ENCODE results near the gene EYA4. TPM values are rescaled to one million over a fixed set of nuclear protein-coding genes. Genes with fewer than 3 reads are reported as not detected.

The EYA4 gene
- total and polyA plus RNA-seq, 3 donors from 2014 or later, result 8.1 to 11.3 (median 10.7) TPM

DNA sequence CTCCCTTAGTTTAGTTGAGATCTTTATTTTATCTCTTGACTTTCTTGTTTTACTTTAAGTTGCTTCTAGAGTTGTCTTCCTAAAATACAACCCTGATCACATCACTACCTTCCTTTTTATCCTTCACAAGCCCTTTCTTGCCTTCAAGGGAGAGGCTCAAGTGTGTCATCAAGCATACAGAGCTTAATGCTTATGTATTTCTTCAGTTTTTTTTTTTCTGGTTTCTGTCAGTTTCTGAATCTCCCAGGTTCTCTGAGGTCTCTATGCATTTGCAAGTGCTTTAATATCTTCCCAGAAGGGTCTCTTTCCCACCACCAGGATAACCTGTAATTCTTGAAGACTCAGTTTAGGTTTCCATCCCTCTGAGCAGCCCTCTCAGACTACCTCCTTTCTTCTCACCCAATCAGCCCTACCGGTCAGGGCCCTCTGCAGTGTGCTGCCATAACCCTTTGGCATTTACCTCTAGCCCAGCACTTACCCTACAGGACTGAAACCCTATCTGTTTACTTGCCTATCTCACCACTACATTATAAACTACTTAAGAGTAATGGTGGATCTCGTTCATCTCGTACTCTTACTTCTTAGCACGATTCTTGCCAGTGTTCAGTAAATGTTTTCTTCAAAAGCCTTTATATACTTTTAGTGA is 36.9 kb downstream of the EYA4 start:
- TF ChIP-seq, protein P1, sequence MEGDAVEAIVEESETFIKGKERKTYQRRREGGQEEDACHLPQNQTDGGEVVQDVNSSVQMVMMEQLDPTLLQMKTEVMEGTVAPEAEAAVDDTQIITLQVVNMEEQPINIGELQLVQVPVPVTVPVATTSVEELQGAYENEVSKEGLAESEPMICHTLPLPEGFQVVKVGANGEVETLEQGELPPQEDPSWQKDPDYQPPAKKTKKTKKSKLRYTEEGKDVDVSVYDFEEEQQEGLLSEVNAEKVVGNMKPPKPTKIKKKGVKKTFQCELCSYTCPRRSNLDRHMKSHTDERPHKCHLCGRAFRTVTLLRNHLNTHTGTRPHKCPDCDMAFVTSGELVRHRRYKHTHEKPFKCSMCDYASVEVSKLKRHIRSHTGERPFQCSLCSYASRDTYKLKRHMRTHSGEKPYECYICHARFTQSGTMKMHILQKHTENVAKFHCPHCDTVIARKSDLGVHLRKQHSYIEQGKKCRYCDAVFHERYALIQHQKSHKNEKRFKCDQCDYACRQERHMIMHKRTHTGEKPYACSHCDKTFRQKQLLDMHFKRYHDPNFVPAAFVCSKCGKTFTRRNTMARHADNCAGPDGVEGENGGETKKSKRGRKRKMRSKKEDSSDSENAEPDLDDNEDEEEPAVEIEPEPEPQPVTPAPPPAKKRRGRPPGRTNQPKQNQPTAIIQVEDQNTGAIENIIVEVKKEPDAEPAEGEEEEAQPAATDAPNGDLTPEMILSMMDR (IDR thresholded peaks at IDR 0.05), result no peak
- no peak for TF ChIP-seq POLR2A (IDR thresholded peaks at IDR 0.05)
- Histone ChIP-seq H3K36me3 (ENCODE audit: low read depth, missing control alignments) (no peaks in the 10 kb centered on the region), H3K4me3 (no peak overlapping the region), H3K4me1 (no peaks in the 10 kb centered on the region), H3K9me3 (no peaks in the 10 kb centered on the region), H3K27me3 (no peaks in the 10 kb centered on the region), H3K27ac (no peak overlapping the region)
- intact Hi-C loops (cut with DNase I; ENCODE audit: low total_unique reads), result no loop called here
- no peak for DNase-seq
- 77 to 82% methylated on average over 4 of the region's 4 CpGs for WGBS, 2 donors

DNA sequence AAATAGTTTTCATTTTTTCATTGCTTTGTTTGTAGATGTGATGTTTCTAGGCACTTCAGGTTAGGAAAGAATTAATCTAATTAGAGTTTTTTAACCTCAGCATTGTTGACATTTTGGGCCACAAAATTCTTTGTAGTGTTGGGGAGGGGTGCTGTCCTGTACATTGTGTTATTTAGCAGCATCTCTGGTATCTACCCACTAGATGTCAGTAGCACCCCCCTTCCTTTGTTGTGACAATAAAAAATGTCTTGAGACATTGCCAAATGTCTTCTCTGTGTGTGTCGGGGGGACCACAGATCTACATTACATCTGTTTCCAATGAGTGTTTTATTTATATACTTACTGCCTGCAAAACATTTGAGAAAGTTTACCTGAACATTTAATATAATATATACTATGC is 45.6 kb downstream of the EYA4 start:
- no peak for DNase-seq
- Histone ChIP-seq H3K27me3 (no peaks in the 10 kb centered on the region), H3K4me1 (no peaks in the 10 kb centered on the region), H3K4me3 (no peak overlapping the region), H3K9me3 (no peaks in the 10 kb centered on the region), H3K27ac (no peak overlapping the region), H3K36me3 (ENCODE audit: low read depth, missing control alignments) (no peaks in the 10 kb centered on the region)
- intact Hi-C loops (cut with DNase I; ENCODE audit: low total_unique reads), result no loop called here
- WGBS, 2 donors, result 0 to 38% methylated on average over 1 of the region's 1 CpG
- TF ChIP-seq POLR2A (IDR thresholded peaks at IDR 0.05), result no peak
- TF ChIP-seq, protein P1 (IDR thresholded peaks at IDR 0.05), result peak in 1 of 3 experiments; percentile 16

DNA sequence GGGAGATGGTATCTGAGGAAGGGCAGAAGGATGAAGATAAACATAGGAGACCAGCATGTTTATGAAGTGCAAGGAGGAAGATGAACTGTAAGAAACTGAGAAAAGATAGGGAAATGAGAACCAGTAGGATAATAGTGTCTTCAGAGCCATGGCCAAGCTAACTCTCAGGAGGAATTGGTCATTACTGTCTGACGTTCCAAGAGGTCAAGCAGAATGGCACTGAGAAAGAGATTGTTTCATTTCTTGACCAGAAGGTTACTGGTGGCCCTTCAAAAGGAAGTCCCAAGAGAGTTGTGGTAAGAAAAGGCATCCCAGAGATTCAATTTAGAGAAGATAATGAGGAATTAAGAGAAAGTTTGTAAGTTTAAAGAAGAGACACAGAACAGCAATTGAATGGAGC is 47.5 kb downstream of the EYA4 start:
- 52% methylated on average over 1 of the region's 1 CpG for WGBS, 2 donors
- Histone ChIP-seq H3K4me3 (no peak overlapping the region), H3K36me3 (ENCODE audit: low read depth, missing control alignments) (no peaks in the 10 kb centered on the region), H3K4me1 (no peaks in the 10 kb centered on the region), H3K27me3 (no peaks in the 10 kb centered on the region), H3K9me3 (no peaks in the 10 kb centered on the region), H3K27ac (no peak overlapping the region)
- intact Hi-C loops (cut with DNase I; ENCODE audit: low total_unique reads), result no loop called here
- DNase-seq, result no peak
- no peak for TF ChIP-seq POLR2A (IDR thresholded peaks at IDR 0.05)
- TF ChIP-seq, protein P1 (IDR thresholded peaks at IDR 0.05), result no peak

DNA sequence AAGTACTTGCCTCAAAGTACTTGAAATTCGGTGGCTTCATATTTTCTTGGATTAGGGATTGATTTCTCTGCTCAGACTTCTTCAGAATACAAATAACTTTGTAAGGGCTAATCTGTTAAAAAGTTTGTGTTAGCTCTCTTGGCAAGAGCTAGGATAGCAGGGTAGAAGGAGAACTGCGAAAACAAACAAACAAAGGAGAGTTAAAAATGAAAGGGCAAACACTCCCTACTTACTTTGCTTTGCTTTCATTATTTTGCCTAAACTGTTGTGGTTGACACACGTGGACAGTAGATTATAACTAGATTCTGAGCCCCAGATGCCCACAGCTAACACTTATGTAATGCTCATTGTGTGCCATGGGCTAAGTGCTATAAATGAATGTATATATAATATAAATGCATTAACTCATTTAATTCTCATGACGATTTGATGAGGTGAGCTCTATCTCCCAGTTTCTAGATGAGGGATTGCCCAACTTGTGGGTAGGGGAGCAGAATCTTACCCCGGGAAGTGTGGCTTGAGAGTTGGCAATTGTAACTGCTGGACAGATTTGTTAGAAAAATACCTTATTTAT is 48.7 kb downstream of the EYA4 start:
- WGBS, 2 donors, result 74 to 76% methylated on average over 5 of the region's 5 CpGs
- TF ChIP-seq POLR2A (IDR thresholded peaks at IDR 0.05), result no peak
- TF ChIP-seq, protein P1 (IDR thresholded peaks at IDR 0.05), result no peak
- Histone ChIP-seq H3K36me3 (ENCODE audit: low read depth, missing control alignments) (no peaks in the 10 kb centered on the region), H3K4me1 (no peaks in the 10 kb centered on the region), H3K27me3 (no peaks in the 10 kb centered on the region), H3K9me3 (no peaks in the 10 kb centered on the region), H3K27ac (no peak overlapping the region), H3K4me3 (no peak overlapping the region)
- intact Hi-C loops (cut with DNase I; ENCODE audit: low total_unique reads), result no loop called here
- DNase-seq, result no peak

DNA sequence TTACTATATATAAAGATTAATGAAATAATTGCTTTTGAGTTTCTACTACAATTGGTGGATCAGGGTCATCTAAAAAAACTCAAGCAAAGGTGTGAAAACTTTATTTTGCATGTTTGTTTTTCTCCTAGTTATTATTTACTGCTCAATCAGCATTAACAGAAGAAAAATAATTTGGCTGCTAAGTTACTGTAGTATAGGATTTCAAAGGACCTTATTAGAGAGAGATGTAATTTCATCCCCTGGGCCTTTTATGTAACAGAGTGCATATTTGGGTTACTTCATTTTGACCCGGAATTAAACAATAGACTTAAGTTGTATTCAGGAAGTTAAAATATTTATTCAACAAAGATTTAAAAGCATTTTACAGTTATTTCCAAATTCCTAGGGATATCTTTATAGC is 49.8 kb downstream of the EYA4 start:
- no peaks in the 10 kb centered on the region for H3K9me3 ChIP-seq
- H3K4me1 ChIP-seq, result no peaks in the 10 kb centered on the region
- H3K4me3 ChIP-seq, result no peak overlapping the region
- intact Hi-C loops (cut with DNase I; ENCODE audit: low total_unique reads), result no loop called here
- H3K27me3 ChIP-seq, result no peaks in the 10 kb centered on the region
- H3K36me3 ChIP-seq (ENCODE audit: low read depth, missing control alignments), result no peaks in the 10 kb centered on the region
- no peak for DNase-seq
- no peak for TF ChIP-seq POLR2A (IDR thresholded peaks at IDR 0.05)
- TF ChIP-seq, protein P1 (IDR thresholded peaks at IDR 0.05), result no peak
- H3K27ac ChIP-seq, result no peak overlapping the region
- WGBS, 2 donors, result 49 to 56% methylated on average over 1 of the region's 1 CpG
